Sigmoid colon (tissue), 7 donors: ENCODE results near the gene KIF1A. TPM values are rescaled to one million over a fixed set of nuclear protein-coding genes. Genes with fewer than 3 reads are reported as not detected.
"Not testable (repeated sequence)": the region's sequence is repeated elsewhere in the genome, so short reads cannot be mapped to it uniquely, and the experiment has no call there.

Experiments used
- DNase-seq: peaks from one replicate; pipeline ENCODE4 v3.0.0-alpha.2; 2019
- H3K27ac ChIP-seq, 4 donors: fragments of 200-600 bp; sonication (generic); one replicate each; pipeline ENCODE4 v1.5.1; 2016 to 2019; ENCODE audit warnings: mild to moderate bottlenecking in 1 of 4
- H3K27me3 ChIP-seq, 3 donors: fragments of 200-600 bp; sonication (generic); one replicate each; pipeline ENCODE4 v1.5.1; 2019; ENCODE audit warnings: mild to moderate bottlenecking in 1 of 3
- H3K36me3 ChIP-seq, 4 donors: fragments of 200-600 bp; sonication (generic); one replicate each; pipeline ENCODE4 v1.5.1; 2016 to 2019
- H3K4me1 ChIP-seq, 4 donors: fragments of 200-600 bp; sonication (generic); one replicate each; pipeline ENCODE4 v1.5.1; 2017 to 2019
- H3K4me3 ChIP-seq, 4 donors: fragments of 200-600 bp; sonication (generic); one replicate each; pipeline ENCODE4 v1.5.1; 2017 to 2019; ENCODE audit warnings: mild to moderate bottlenecking in 2 of 4, moderate library complexity in 1 of 4
- H3K9me3 ChIP-seq, 4 donors: fragments of 200-600 bp in 3 of 4; sonication (generic) in 3 of 4; one replicate each; pipeline versions ENCODE4 v1.5.1 to v1.6.1; 2013 to 2019
- EP300 ChIP-seq, 4 donors: sonication (generic); formaldehyde crosslinking; IDR thresholded peaks; one replicate each; pipeline ENCODE4 v1.6.1; 2017; ENCODE audit warnings: antibody characterized with exemption in 4 of 4
- POLR2A ChIP-seq, 2 donors: fragments of 450-650 bp; IDR thresholded peaks; one replicate each; pipeline ENCODE4 v1.6.1; 2016; ENCODE audit warnings: antibody characterized with exemption in 2 of 2, mild to moderate bottlenecking in 2 of 2, moderate library complexity in 2 of 2
- POLR2AphosphoS5 ChIP-seq, 4 donors: sonication (generic); formaldehyde crosslinking; IDR thresholded peaks; one replicate each; pipeline ENCODE4 v1.6.1; 2017; ENCODE audit warnings: antibody characterized with exemption in 4 of 4
- WGBS, 2 donors: extraction: QIAGEN DNeasy Blood & Tissue Kit; methylation state at CpG; one replicate each; pipeline ENCODE4 v1.1.7; 2013; 5-methylcytosine and 5-hydroxymethylcytosine counted together
- intact Hi-C: fragments of 100-400 bp; cut with DNase I; formaldehyde crosslinking; loops from one replicate; pipeline ENCODE4 v1.15.1; 2023
- polyA plus RNA-seq, 3 donors: library from polyadenylated mRNA; stranded (reverse); fragments of 200-250 nt; gene quantifications; one replicate each; pipeline ENCODE4 v1.2.3, GENCODE V29; 2013
- total RNA-seq, 4 donors: library from RNA; depleted of rRNA; stranded (reverse); fragments of >200 nt; gene quantifications; one replicate each; pipeline ENCODE4 v1.1.0, GENCODE V29; 2016
- TF ChIP-seq, protein P1 (sequence below), 4 experiments: fragments of 450-650 bp in 3 of 4; fragments of 200-600 bp in 1 of 4; IDR thresholded peaks; one replicate each; pipeline ENCODE4 v1.5.1; 2016 to 2019; ENCODE audit warnings: antibody characterized with exemption in 4 of 4, mild to moderate bottlenecking in 3 of 4, moderate library complexity in 2 of 4
- donor health status: healthy with polysubstance abuse.
- donor health status: Bipolar disorder and iron deficiency.
- donor health status: healthy.

KIF1A gene
- total and polyA plus RNA-seq, 7 donors: under 0.01 to 9.7 (median 4.4) TPM

DNA sequence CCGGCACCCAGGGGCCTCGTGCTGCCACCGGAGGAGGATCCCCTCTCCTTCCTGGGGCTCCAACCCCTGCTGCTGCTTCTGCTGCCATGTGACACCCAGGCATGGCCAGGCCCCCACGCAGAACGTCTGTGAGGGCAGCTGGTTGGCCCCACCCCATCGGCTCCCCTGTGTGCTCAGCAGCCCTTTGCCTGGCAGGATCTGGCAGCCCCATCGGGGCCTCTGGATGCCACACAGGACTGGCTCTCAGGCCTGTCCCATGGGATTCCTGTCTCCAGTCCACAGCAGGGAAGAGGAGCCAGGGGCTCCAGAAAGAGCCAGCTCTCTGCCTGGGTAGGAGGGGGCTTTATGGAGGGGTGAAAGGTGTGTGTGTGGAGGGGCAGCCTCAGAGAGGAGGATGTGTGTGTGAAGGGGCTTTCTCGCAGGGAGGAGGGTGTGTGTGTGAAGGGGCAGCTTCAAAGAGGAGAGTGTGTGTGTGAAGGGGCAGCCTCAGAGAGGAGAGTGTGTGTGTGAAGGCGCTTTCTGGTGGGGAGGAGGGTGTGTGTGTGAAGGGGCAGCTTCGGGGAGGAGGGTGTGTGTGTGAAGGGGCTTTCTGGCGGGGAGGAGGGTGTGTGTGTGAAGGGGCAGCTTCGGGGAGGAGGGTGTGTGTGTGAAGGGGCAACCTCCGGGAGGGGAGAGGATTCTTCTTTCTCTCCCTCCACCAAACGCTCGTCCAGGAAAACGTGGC, 145.4 kb downstream of the KIF1A start:
- H3K9me3 ChIP-seq, H3K4me3 ChIP-seq, H3K36me3 ChIP-seq, DNase-seq, H3K4me1 ChIP-seq, H3K27ac ChIP-seq, intact Hi-C loops: not testable (repeated sequence)
- WGBS, 2 donors: 30 to 39% methylated on average over 12 of the region's 16 CpGs
- H3K27me3 ChIP-seq: peaks cover 10 to 39% (median 17%) of the 10 kb centered on the region in 3 donors

DNA sequence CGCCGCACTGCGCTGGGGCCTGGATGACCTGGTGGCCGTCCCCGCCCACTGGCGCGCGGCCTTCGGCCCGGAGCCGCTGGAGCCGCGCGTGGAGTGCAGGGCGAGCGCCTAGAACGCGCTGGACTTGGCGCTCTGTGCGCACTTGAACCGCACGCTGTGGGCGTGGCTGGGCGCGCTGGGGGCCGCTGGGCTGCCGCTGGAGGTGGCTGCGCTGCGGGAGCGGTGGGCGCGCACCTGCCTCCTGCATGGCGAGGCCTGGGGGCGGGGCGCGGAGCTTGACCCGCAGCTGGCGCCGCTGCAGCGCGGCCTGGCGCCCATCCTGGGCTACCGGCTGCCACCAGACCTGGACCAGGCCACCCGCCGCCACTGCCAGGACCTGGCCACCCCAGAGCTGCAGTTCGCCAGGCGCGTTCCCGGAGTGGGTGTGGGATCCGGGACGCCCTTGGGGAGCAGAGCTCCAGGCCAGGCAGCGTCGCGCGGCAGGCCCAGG, 147.3 kb downstream of the KIF1A start:
- no peak overlapping the region for H3K4me3 ChIP-seq
- H3K27me3 ChIP-seq: peaks cover 10 to 39% (median 17%) of the 10 kb centered on the region in 3 donors
- no peaks in the 10 kb centered on the region for H3K36me3 ChIP-seq
- no peaks in the 10 kb centered on the region for H3K9me3 ChIP-seq
- no peak for TF ChIP-seq POLR2A (IDR thresholded peaks at IDR 0.05)
- TF ChIP-seq, protein P1, sequence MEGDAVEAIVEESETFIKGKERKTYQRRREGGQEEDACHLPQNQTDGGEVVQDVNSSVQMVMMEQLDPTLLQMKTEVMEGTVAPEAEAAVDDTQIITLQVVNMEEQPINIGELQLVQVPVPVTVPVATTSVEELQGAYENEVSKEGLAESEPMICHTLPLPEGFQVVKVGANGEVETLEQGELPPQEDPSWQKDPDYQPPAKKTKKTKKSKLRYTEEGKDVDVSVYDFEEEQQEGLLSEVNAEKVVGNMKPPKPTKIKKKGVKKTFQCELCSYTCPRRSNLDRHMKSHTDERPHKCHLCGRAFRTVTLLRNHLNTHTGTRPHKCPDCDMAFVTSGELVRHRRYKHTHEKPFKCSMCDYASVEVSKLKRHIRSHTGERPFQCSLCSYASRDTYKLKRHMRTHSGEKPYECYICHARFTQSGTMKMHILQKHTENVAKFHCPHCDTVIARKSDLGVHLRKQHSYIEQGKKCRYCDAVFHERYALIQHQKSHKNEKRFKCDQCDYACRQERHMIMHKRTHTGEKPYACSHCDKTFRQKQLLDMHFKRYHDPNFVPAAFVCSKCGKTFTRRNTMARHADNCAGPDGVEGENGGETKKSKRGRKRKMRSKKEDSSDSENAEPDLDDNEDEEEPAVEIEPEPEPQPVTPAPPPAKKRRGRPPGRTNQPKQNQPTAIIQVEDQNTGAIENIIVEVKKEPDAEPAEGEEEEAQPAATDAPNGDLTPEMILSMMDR (IDR thresholded peaks at IDR 0.05): no peak
- no peak for TF ChIP-seq EP300 (IDR thresholded peaks at IDR 0.05)
- no peak for TF ChIP-seq POLR2AphosphoS5 (IDR thresholded peaks at IDR 0.05)
- DNase-seq: no peak
- WGBS, 2 donors: 8 to 10% methylated on average over 55 of the region's 55 CpGs
- intact Hi-C loops: no loop called here
- H3K4me1 ChIP-seq: no peaks in the 10 kb centered on the region
- no peak overlapping the region for H3K27ac ChIP-seq

DNA sequence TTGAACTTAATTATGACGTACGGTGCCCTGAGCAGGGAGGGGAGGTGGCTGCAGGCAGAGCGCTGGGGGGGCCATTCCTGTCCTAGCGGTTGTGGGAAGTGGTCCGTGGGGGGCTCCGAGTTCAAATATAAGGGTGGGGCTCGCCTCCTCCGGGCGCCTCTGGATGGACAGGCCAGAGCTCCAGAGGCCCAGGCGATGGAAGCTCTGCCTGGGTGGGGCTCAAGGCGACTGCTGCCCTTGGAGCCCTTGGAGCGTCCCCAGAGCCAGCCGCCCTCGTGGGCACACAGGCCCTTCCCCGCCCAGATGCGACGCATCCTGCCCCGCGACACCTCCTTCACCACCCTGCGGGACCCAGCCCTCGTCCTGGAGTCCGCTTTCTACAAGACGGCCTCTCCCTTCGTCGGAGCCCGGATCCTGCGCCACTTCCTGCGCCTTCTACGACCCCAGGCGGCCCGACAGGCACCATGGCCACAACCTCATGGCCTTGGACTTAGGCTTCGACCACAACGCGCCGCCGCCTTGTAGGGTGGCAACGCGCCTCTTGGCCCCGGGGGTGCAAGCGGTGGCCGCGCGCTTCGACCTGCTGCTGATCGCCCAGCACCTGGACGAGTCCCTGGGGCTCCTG, 147.8 kb downstream of the KIF1A start:
- peaks cover 10 to 39% (median 17%) of the 10 kb centered on the region in 3 donors for H3K27me3 ChIP-seq
- intact Hi-C loops: no loop called here
- no peaks in the 10 kb centered on the region for H3K9me3 ChIP-seq
- 50 to 53% methylated on average over 46 of the region's 46 CpGs for WGBS, 2 donors
- no peak for TF ChIP-seq EP300 (IDR thresholded peaks at IDR 0.05)
- TF ChIP-seq, protein P1 (IDR thresholded peaks at IDR 0.05): no peak
- TF ChIP-seq POLR2AphosphoS5 (IDR thresholded peaks at IDR 0.05): no peak
- no peak for TF ChIP-seq POLR2A (IDR thresholded peaks at IDR 0.05)
- H3K4me1 ChIP-seq: no peaks in the 10 kb centered on the region
- no peak overlapping the region for H3K4me3 ChIP-seq
- no peaks in the 10 kb centered on the region for H3K36me3 ChIP-seq
- no peak overlapping the region for H3K27ac ChIP-seq
- DNase-seq: no peak

DNA sequence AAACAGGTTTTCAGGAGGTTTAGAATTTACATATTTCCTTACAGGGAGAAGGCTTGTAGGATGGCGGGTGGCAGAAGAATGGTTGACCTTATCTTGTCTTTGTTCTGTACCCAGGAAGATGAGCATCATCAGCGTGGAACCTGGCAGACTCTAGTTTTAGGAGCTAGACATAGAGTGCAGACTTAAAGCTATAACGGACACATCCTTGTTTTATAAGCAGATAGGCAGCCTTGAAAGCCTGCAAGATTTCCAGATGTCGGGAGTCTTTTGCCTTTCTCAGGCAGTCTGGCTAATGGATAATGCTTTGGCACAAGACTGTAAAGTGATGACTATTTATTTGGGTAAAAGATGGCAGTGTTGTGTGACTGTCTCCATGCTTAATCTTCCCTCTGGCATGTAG, 149.1 kb downstream of the KIF1A start:
- TF ChIP-seq, protein P1 (IDR thresholded peaks at IDR 0.05): no peak
- TF ChIP-seq EP300 (IDR thresholded peaks at IDR 0.05) (no peak), POLR2A (IDR thresholded peaks at IDR 0.05) (no peak), POLR2AphosphoS5 (IDR thresholded peaks at IDR 0.05) (no peak)
- no peak overlapping the region for H3K4me3 ChIP-seq
- H3K36me3 ChIP-seq: no peaks in the 10 kb centered on the region
- intact Hi-C loops: no loop called here
- DNase-seq: no peak
- no peaks in the 10 kb centered on the region for H3K4me1 ChIP-seq
- H3K27me3 ChIP-seq: peaks cover 10 to 39% (median 17%) of the 10 kb centered on the region in 3 donors
- H3K9me3 ChIP-seq: no peaks in the 10 kb centered on the region
- WGBS, 2 donors: 72 to 77% methylated on average over 4 of the region's 4 CpGs
- no peak overlapping the region for H3K27ac ChIP-seq

DNA sequence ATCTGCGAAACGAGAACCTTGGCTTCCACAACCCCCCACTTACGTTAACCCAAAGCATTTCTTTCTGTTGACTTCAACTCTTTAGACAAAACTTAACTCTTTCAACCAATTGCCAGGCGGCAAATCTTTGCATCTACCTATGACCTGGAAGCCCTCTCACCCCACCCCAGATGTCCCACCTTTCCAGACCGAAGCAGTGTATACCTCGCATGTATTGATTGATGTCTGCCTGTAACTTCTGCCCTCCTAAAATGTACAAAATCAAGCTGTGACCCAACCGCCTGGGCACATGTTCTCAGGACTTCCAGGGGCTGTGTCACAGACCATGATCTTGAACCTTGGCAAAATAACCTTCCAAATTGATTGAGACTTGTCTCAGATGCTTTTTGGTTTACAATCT, 149.6 kb downstream of the KIF1A start:
- no peak overlapping the region for H3K4me3 ChIP-seq
- H3K27me3 ChIP-seq: peaks cover 10 to 40% (median 17%) of the 10 kb centered on the region in 3 donors
- no peak for DNase-seq
- peaks cover 0 to 2% (median 0%) of the 10 kb centered on the region in 4 donors for H3K9me3 ChIP-seq
- H3K27ac ChIP-seq: no peak overlapping the region
- TF ChIP-seq POLR2A (IDR thresholded peaks at IDR 0.05) (no peak), POLR2AphosphoS5 (IDR thresholded peaks at IDR 0.05) (no peak), EP300 (IDR thresholded peaks at IDR 0.05) (no peak)
- TF ChIP-seq, protein P1 (IDR thresholded peaks at IDR 0.05): no peak
- WGBS, 2 donors: 66 to 73% methylated on average over 7 of the region's 7 CpGs
- no peaks in the 10 kb centered on the region for H3K4me1 ChIP-seq
- no peaks in the 10 kb centered on the region for H3K36me3 ChIP-seq
- intact Hi-C loops: no loop called here
